Breast epithelium (tissue), 4 donors: ENCODE measurements around the gene CA10. TPM values are rescaled to one million over a fixed set of nuclear protein-coding genes. Genes with fewer than 3 reads are reported as not detected.

Experiments used
- DNase-seq, 2 donors: peaks; one replicate each; pipeline ENCODE4 v3.0.0-alpha.2; 2019; ENCODE audit warnings: low spot score in 2 of 2
- H3K27ac ChIP-seq, 2 donors: fragments of 200-600 bp; sonication (generic) in 1 of 2; one replicate each; pipeline ENCODE4 v1.5.1; 2016 to 2019; ENCODE audit warnings: mild to moderate bottlenecking in 1 of 2
- H3K27me3 ChIP-seq, 2 donors: fragments of 200-600 bp; sonication (generic) in 1 of 2; one replicate each; pipeline versions ENCODE4 v1.5.1 to v1.6.0; 2017 to 2019; ENCODE audit warnings: control low read depth in 1 of 2, mild to moderate bottlenecking in 1 of 2
- H3K36me3 ChIP-seq: fragments of 200-600 bp; one replicate; pipeline ENCODE4 v1.5.1; 2019
- H3K4me1 ChIP-seq, 2 donors: fragments of 200-600 bp; sonication (generic); one replicate each; pipeline ENCODE4 v1.5.1; 2016 to 2019; ENCODE audit warnings: control low read depth in 1 of 2
- H3K4me3 ChIP-seq, 3 donors: fragments of 200-600 bp; sonication (generic); 1 replicate in 2 of 3; 2 replicates in 1 of 3; pipeline ENCODE4 v1.5.1; 2016 to 2019; ENCODE audit warnings: mild to moderate bottlenecking in 3 of 3, moderate library complexity in 2 of 3
- H3K9me3 ChIP-seq, 2 donors: fragments of 200-600 bp; sonication (generic) in 1 of 2; one replicate each; pipeline ENCODE4 v1.5.1; 2016 to 2019; ENCODE audit warnings: control low read depth in 1 of 2
- CTCF ChIP-seq, 3 donors: fragments of 450-650 bp; IDR thresholded peaks; one replicate each; pipeline ENCODE4 v1.5.1; 2016 to 2017; ENCODE audit warnings: antibody characterized with exemption in 3 of 3, mild to moderate bottlenecking in 3 of 3, moderate library complexity in 3 of 3
- POLR2A ChIP-seq: fragments of 450-650 bp; IDR thresholded peaks from one replicate; pipeline ENCODE4 v1.6.1; 2016; ENCODE audit warnings: antibody characterized with exemption, mild to moderate bottlenecking, moderate library complexity
- POLR2AphosphoS5 ChIP-seq, 3 donors: sonication (generic); formaldehyde crosslinking; IDR thresholded peaks; one replicate each; pipeline ENCODE4 v1.6.1; 2017; ENCODE audit warnings: antibody characterized with exemption in 3 of 3
- intact Hi-C: fragments of 100-400 bp; cut with DNase I; formaldehyde crosslinking; loops from one replicate; pipeline ENCODE4 v1.15.1; 2023; ENCODE audit warnings: low total_unique reads
- total RNA-seq, 3 donors: library from RNA; depleted of rRNA; stranded (reverse); fragments of >200 nt; gene quantifications; one replicate each; pipeline ENCODE4 v1.1.0, GENCODE V29; 2016

Gene CA10
- total RNA-seq, 3 donors from 2014 or later = not detected

- intact Hi-C loops = no loop called here
- no peak for DNase-seq
- no peaks in the 10 kb centered on the region for H3K9me3 ChIP-seq
- no peaks in the 10 kb centered on the region for H3K36me3 ChIP-seq
- H3K27me3 ChIP-seq = no peaks in the 10 kb centered on the region
- no peak for TF ChIP-seq CTCF (IDR thresholded peaks at IDR 0.05)
- no peak for TF ChIP-seq POLR2AphosphoS5 (IDR thresholded peaks at IDR 0.05)
- TF ChIP-seq POLR2A = no peak
- no peak overlapping the region for H3K4me3 ChIP-seq
- no peak overlapping the region for H3K27ac ChIP-seq
- H3K4me1 ChIP-seq = no peaks in the 10 kb centered on the region
These were observed 530.7 kb downstream of the CA10 start for GRCh38 chr17:51627779-51628178.

GRCh38 chr17:51618476-51618875, 540.0 kb downstream of the CA10 start:
- TF ChIP-seq POLR2A (no peak), CTCF (IDR thresholded peaks at IDR 0.05) (no peak), POLR2AphosphoS5 (IDR thresholded peaks at IDR 0.05) (no peak)
- DNase-seq = no peak
- H3K36me3 ChIP-seq = no peaks in the 10 kb centered on the region
- no peak overlapping the region for H3K27ac ChIP-seq
- H3K4me1 ChIP-seq = no peaks in the 10 kb centered on the region
- no peak overlapping the region for H3K4me3 ChIP-seq
- intact Hi-C loops = no loop called here
- no peaks in the 10 kb centered on the region for H3K27me3 ChIP-seq
- no peaks in the 10 kb centered on the region for H3K9me3 ChIP-seq

- no peak for DNase-seq
- H3K9me3 ChIP-seq = no peaks in the 10 kb centered on the region
- no peaks in the 10 kb centered on the region for H3K36me3 ChIP-seq
- H3K4me1 ChIP-seq = no peaks in the 10 kb centered on the region
- TF ChIP-seq CTCF (IDR thresholded peaks at IDR 0.05) (no peak), POLR2AphosphoS5 (IDR thresholded peaks at IDR 0.05) (no peak), POLR2A (no peak)
- H3K27me3 ChIP-seq = no peaks in the 10 kb centered on the region
- H3K27ac ChIP-seq = no peak overlapping the region
- intact Hi-C loops = no loop called here
- no peak overlapping the region for H3K4me3 ChIP-seq
These were observed 540.5 kb downstream of the CA10 start for GRCh38 chr17:51617986-51618385.

- Histone ChIP-seq H3K9me3 (no peaks in the 10 kb centered on the region), H3K27ac (no peak overlapping the region), H3K4me1 (no peaks in the 10 kb centered on the region), H3K36me3 (no peaks in the 10 kb centered on the region), H3K27me3 (no peaks in the 10 kb centered on the region), H3K4me3 (no peak overlapping the region)
- intact Hi-C loops = no loop called here
- no peak for TF ChIP-seq POLR2AphosphoS5 (IDR thresholded peaks at IDR 0.05)
- no peak for TF ChIP-seq POLR2A
- no peak for TF ChIP-seq CTCF (IDR thresholded peaks at IDR 0.05)
- no peak for DNase-seq
These were observed 545.3 kb downstream of the CA10 start for GRCh38 chr17:51613255-51613654.

- TF ChIP-seq CTCF (IDR thresholded peaks at IDR 0.05) = no peak
- TF ChIP-seq POLR2AphosphoS5 (IDR thresholded peaks at IDR 0.05) = no peak
- no peak for TF ChIP-seq POLR2A
- intact Hi-C loops = no loop called here
- H3K27ac ChIP-seq = no peak overlapping the region
- H3K4me3 ChIP-seq = no peak overlapping the region
- no peaks in the 10 kb centered on the region for H3K27me3 ChIP-seq
- H3K9me3 ChIP-seq = no peaks in the 10 kb centered on the region
- DNase-seq = no peak
- no peaks in the 10 kb centered on the region for H3K4me1 ChIP-seq
- no peaks in the 10 kb centered on the region for H3K36me3 ChIP-seq
These were observed 545.8 kb downstream of the CA10 start for GRCh38 chr17:51612692-51613091.
